Left lobe of liver (tissue), 2 donors: ENCODE measurements around the gene TMEM156. TPM values are rescaled to one million over a fixed set of nuclear protein-coding genes. Genes with fewer than 3 reads are reported as not detected.
"Not testable (repeated sequence)": the region's sequence is repeated elsewhere in the genome, so short reads cannot be mapped to it uniquely, and the experiment has no call there.

Experiments
- ATAC-seq: fragments of 200-7000 bp; cut with Tn5 transposase; one replicate; pipeline ENCODE4 v1.9.1; 2020; ENCODE audit warnings: mild to moderate bottlenecking, moderate library complexity
- DNase-seq: peaks from one replicate; pipeline ENCODE4 v3.0.0-alpha.2; 2020; ENCODE audit warnings: low spot score
- total RNA-seq: library from RNA; stranded (reverse); gene quantifications from one replicate; pipeline ENCODE4 v1.2.1, GENCODE V29; 2021
- donor health status: DM: no; HTN: no; CAD: no; lungs with moderate emphysema.
- donor health status: DM: no; HTN: yes; CAD: no.

The TMEM156 gene
- total RNA-seq, 1 donor from 2014 or later, result 0.55 TPM

GRCh38 chr4:39043861-39044363 is 11.7 kb upstream of the TMEM156 start:
- no peak for ATAC-seq
- DNase-seq, result no peak

GRCh38 chr4:39043058-39043860 is 11.1 kb upstream of the TMEM156 start:
- no peak for DNase-seq
- ATAC-seq, result no peak

- ATAC-seq, result no peak
- DNase-seq, result no peak
These were observed 10.2 kb upstream of the TMEM156 start for GRCh38 chr4:39042366-39042765.

DNA sequence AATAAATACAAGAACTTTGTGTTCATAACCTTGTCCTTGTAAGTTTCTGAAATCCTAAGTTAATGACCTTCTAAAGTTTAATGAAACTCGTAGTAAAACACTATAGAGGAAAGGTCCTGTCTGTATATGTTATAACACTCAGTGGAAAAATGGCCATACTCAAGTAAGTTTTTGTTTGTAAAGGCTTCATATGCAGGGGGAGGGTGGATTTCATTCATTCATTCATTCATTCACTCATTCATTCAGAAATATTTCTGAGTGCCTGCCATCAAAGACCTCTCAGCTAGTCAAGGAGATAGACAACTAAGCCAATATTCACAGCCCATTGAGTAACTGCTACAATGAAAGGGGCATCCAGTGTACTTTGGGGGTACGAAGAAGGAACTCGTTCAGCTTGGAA is 6.9 kb upstream of the TMEM156 start:
- ATAC-seq (no peak), DNase-seq (no peak)

GRCh38 chr4:39037941-39038340 is 5.7 kb upstream of the TMEM156 start:
- ATAC-seq (no peak), DNase-seq (no peak)

- DNase-seq (no peak), ATAC-seq (no peak)
These were observed 5.2 kb upstream of the TMEM156 start for GRCh38 chr4:39037491-39037825.

DNA sequence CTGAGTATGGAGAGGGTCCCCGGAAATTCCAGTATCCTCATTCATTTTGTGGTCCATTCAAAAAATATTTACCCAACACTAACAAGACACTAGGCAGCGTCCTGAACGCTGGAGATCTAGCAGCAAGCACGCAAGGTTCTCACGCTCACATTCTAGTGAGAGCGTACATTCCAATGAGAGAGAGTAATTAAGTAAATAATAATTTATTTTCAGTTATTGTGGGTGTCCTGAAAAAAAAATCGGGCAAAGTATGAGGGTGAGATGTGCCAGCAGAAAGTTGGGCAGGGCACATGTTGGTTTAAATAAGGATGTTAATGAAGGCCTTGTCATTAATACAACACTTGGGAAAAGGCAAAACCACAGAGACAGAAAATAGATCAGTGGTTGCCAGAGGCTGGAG is 4.0 kb upstream of the TMEM156 start:
- no peak for ATAC-seq
- DNase-seq, result no peak

GRCh38 chr4:39031590-39032020 is 604 bp downstream of the TMEM156 start:
- ATAC-seq, DNase-seq: not testable (repeated sequence)

GRCh38 chr4:39030725-39031124 is 1.5 kb downstream of the TMEM156 start:
- ATAC-seq (no peak), DNase-seq (no peak)

GRCh38 chr4:39029752-39030694 is 2.2 kb downstream of the TMEM156 start:
- no peak for DNase-seq
- ATAC-seq, result no peak

- ATAC-seq (no peak), DNase-seq (no peak)
These were observed 6.1 kb downstream of the TMEM156 start for GRCh38 chr4:39026096-39026495.

- DNase-seq, result no peak
- ATAC-seq, result no peak
These were observed 6.6 kb downstream of the TMEM156 start for GRCh38 chr4:39025552-39026085.

- DNase-seq, result no peak
- ATAC-seq, result no peak
These were observed 7.8 kb downstream of the TMEM156 start for GRCh38 chr4:39024311-39024865.

DNA sequence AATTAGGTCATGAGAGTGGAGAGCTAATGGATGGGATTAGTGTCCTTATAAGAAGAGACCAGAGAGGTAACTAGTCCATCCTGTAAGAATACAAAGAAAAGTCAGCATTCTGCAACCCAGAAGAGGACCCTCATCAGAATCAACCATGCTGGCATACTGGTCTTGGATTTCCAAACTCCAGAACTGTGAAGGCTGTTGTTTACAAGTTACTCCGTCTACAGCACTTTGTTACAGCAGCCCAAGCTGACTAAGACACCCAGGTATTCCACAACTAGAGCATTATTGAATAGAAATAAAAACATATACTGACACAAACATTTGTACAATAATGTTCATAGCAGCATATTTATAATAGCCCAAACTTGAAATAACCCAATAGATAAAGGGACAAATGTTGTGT is 9.2 kb downstream of the TMEM156 start:
- DNase-seq (no peak), ATAC-seq (no peak)

DNA sequence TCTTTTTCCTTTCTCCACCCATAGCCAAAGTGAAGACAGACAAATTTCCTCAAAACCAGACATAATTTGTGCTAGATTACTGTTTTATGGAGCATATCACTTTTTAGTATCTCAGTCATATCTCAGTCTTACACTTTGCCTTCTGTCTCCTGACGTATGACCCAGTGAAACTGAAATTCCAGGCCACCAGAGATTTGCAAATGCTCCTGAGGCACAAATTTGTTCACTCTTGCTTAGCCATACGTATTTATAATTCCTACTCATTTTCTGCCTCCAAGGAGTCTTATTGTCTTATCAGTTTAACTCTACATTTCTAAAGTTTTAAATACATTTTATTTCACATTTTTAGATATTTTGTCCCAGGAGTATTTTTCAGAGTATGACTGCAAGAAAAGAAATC is 10.0 kb downstream of the TMEM156 start:
- ATAC-seq (no peak), DNase-seq (no peak)

DNA sequence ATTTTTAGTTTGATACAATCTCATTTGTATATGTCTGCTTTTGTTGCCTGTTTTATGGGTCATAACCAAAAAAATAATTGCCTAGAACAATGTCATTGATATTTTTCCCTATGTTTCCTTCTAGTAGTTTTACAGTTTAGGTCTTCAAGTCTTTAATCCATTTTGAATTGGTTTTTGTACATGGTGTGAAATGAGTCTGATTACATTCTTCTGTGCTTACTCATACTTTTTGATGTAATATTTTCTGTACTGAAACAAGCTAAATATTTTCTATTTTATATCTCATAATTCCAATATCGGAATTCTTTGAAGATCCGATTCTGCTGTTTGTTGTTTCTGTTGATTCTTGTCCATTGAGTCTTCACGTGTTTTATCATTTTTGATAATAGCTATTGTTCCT is 10.6 kb downstream of the TMEM156 start:
- ATAC-seq (no peak), DNase-seq (no peak)

GRCh38 chr4:39020130-39020529 is 12.1 kb downstream of the TMEM156 start:
- no peak for DNase-seq
- ATAC-seq, result no peak

DNA sequence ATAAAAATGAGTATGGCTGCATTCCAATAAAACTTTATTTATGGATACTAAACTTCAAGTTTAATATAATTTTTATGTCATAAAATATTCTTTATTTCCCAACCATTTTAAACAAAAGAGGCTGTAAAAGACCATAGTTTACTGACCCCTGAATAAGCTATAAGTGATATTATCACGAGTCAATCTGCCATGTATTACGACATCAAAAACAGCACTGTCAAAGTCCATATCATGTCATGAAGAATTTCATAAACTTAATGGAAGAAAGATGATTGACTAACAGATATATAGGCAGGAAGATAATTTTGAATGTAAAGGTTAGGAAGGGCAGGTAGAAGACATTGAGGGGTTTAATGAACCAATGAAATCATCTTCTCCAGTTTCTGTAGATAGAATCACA is 18.2 kb downstream of the TMEM156 start:
- ATAC-seq, result no peak

GRCh38 chr4:39004758-39005157 is 27.5 kb downstream of the TMEM156 start:
- ATAC-seq, result no peak
- no peak for DNase-seq

More for the DNA sequence above, 18.2 kb downstream of the TMEM156 start:
- DNase-seq, result no peak

DNA sequence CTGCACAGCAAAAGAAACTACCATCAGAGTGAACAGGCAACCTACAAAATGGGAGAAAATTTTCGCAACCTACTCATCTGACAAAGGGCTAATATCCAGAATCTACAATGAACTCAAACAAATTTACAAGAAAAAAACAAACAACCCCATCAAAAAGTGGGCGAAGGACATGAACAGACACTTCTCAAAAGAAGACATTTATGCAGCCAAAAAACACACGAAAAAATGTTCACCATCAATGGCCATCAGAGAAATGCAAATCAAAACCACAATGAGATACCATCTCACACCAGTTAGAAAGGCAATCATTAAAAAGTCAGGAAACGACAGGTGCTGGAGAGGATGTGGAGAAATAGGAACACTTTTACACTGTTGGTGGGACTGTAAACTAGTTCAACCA is 30.2 kb downstream of the TMEM156 start:
- ATAC-seq, DNase-seq: not testable (repeated sequence)

- ATAC-seq, result no peak
These were observed 36.6 kb downstream of the TMEM156 start for GRCh38 chr4:38995660-38996005.

More at GRCh38 chr4:38995660-38996005, 36.6 kb downstream of the TMEM156 start:
- no peak for DNase-seq
